ENCODE measurements around the gene NUP58. TPM values are rescaled to one million over a fixed set of nuclear protein-coding genes. Genes with fewer than 3 reads are reported as not detected.
A peak's percentile ranks its signal among the peaks of the same experiment; 100 is the strongest.

NUP58 gene, protein sequence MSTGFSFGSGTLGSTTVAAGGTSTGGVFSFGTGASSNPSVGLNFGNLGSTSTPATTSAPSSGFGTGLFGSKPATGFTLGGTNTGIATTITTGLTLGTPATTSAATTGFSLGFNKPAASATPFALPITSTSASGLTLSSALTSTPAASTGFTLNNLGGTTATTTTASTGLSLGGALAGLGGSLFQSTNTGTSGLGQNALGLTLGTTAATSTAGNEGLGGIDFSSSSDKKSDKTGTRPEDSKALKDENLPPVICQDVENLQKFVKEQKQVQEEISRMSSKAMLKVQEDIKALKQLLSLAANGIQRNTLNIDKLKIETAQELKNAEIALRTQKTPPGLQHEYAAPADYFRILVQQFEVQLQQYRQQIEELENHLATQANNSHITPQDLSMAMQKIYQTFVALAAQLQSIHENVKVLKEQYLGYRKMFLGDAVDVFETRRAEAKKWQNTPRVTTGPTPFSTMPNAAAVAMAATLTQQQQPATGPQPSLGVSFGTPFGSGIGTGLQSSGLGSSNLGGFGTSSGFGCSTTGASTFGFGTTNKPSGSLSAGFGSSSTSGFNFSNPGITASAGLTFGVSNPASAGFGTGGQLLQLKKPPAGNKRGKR
- total RNA-seq: 67.6 and 96.3 TPM in 2 replicates

DNA sequence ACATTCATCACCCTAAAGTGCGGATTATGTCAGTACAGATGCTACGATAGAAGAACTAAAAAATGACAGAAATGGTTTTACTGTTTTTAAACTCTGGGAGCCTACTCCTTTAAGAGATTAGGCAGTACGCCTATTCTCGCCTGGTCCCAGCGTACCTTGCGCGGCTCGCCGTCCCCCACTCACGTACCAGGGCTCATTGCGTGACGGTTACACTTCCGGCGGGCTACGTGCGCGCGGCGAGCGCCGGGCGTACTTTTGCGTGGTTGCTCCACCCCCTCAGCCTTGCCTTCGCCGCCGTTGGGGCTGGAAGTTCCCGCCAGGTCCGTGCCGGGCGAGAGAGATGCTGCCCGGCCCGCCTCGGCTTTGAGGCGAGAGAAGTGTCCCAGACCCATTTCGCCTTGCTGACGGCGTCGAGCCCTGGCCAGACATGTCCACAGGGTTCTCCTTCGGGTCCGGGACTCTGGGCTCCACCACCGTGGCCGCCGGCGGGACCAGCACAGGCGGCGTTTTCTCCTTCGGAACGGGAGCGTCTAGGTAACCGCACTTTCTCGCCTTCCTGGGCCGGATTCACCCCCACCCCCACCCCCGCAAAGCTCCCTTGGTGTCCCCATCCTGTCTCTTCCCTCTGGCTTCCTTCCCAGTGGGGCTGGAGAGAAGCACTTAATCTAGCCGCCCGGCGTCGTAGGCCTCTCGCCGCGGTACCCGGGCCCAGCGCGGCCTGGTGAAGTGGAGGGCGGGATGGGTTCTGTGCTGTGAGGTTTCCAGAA lies at the start of gene NUP58:
Gene NUP58, plus strand, starts transcription at position 279 of the 767 bp plus-strand sequence. Its CDS starts 149 bp downstream, at position 428.
- peak within 1 kb of the TSS; percentile 87 for H3K4me3 ChIP-seq (ENCODE audit: low read depth, low read length)
- peak; percentile 95 for DNase-seq (ENCODE audit: low read depth)
- TF ChIP-seq, protein P1, sequence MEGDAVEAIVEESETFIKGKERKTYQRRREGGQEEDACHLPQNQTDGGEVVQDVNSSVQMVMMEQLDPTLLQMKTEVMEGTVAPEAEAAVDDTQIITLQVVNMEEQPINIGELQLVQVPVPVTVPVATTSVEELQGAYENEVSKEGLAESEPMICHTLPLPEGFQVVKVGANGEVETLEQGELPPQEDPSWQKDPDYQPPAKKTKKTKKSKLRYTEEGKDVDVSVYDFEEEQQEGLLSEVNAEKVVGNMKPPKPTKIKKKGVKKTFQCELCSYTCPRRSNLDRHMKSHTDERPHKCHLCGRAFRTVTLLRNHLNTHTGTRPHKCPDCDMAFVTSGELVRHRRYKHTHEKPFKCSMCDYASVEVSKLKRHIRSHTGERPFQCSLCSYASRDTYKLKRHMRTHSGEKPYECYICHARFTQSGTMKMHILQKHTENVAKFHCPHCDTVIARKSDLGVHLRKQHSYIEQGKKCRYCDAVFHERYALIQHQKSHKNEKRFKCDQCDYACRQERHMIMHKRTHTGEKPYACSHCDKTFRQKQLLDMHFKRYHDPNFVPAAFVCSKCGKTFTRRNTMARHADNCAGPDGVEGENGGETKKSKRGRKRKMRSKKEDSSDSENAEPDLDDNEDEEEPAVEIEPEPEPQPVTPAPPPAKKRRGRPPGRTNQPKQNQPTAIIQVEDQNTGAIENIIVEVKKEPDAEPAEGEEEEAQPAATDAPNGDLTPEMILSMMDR (IDR thresholded peaks at IDR 0.05; ENCODE audit: insufficient read depth, low read depth, low read length): no peak

DNA sequence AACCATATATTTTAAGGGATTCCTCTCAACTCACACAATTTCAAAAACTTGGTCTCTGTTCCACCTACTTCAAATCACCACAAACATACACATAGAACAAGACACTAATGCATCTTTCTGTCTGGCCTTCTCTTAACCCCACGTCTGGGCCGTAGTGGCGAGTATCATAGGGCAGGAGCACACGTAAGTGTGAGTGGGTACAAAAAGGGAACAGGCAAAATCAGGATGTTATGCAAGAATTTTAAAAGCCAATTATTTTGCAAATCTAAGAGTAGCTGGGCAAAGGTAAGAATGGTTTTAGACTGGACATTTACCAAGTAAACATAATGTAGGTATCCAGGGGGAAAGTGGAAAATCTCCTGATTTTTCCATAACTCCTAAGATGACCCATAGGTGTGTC lies 49.2 kb upstream of the NUP58 start:
- TF ChIP-seq, protein P1 (IDR thresholded peaks at IDR 0.05; ENCODE audit: insufficient read depth, low read depth, low read length): no peak
- no peak for DNase-seq (ENCODE audit: low read depth)
- H3K4me3 ChIP-seq (ENCODE audit: low read depth, low read length): no peak overlapping the region

DNA sequence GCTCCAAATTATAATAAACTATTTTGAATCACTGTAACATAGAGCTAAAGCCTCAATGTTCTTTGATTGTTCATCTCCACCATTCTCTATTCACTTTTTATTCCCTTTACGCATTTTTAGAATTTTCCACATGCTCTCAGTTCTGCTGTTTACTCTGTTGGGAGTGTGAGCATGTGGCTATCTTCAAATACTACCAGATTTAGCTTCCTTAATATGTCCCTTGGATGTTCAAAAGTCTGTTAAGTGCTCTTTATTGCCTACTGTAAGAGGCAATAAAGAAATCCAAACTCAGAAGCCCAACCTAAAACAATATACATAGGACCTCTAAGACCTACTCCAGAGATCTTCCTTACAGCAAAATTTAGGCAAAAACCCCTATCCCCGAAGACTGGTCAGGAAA lies 48.7 kb upstream of the NUP58 start:
- no peak for DNase-seq (ENCODE audit: low read depth)
- TF ChIP-seq, protein P1 (IDR thresholded peaks at IDR 0.05; ENCODE audit: insufficient read depth, low read depth, low read length): no peak
- H3K4me3 ChIP-seq (ENCODE audit: low read depth, low read length): no peak overlapping the region

DNA sequence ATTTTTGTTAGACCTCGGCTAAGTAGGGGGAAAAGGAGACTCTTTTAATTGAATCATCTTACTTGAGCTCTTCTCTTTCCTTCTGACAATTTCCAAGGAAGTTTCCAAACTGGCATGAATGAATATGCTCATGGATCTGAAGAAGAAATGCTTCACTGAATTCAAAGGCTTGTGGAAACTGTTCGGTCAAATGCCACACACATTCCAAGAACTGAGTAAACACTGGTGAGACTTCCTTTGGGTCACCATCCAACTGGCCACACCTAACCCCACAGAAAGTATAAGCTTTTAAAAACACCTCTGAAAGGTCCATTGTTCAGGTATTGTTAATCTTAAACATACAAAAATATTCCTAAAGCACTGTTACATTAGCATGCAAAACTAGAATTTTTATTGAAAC lies 47.7 kb upstream of the NUP58 start:
- H3K4me3 ChIP-seq (ENCODE audit: low read depth, low read length): no peak overlapping the region
- no peak for DNase-seq (ENCODE audit: low read depth)
- TF ChIP-seq, protein P1 (IDR thresholded peaks at IDR 0.05; ENCODE audit: insufficient read depth, low read depth, low read length): no peak

DNA sequence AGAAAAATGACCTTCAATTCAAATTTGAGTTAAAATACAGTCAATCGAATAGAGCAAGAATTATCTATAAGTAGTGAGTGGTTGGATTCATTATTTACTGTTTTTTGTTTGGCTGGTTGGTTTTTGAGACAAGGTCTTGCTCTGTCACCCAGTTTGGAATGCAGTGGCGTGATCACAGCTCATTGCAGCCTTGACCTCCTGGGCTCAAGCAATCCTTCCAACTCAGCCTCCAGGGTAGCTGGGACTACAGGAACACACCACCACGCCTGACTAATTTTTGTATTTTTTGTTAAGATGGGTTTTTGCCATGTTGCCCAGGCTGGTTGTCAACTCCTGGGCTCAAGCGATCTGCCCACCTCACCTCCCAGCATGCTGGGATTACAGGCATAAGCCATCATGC lies 39.2 kb upstream of the NUP58 start:
- no peak overlapping the region for H3K4me3 ChIP-seq (ENCODE audit: low read depth, low read length)
- DNase-seq (ENCODE audit: low read depth): no peak
- TF ChIP-seq, protein P1 (IDR thresholded peaks at IDR 0.05; ENCODE audit: insufficient read depth, low read depth, low read length): no peak

DNA sequence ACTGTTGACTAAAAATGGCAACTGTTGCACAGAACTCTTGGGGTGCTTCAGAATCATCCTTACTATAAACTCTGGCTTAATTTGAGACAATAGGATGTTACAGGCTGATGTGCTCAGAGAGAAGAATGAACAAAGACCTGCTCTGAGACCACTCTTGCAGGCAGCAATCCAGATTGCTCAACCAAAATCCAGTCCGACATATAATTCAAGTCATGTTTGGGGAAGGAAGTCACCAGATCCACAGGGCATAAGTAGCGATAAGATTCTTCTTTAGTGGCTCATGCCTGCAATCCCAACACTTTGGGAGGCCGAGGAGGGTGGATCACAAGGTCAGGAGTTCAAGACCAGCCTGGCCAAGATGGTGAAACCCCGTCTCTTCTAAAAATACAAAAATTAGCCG lies 34.7 kb upstream of the NUP58 start:
- TF ChIP-seq, protein P1 (IDR thresholded peaks at IDR 0.05; ENCODE audit: insufficient read depth, low read depth, low read length): no peak
- no peak overlapping the region for H3K4me3 ChIP-seq (ENCODE audit: low read depth, low read length)
- no peak for DNase-seq (ENCODE audit: low read depth)

All from fibroblast of villous mesenchyme (primary cell).